Natural killer cell (primary cell): ENCODE data around the gene CTIF. TPM values are rescaled to one million over a fixed set of nuclear protein-coding genes. Genes with fewer than 3 reads are reported as not detected.

Source experiments
- ATAC-seq, 3 donors: fragments of 150-1000 bp in 2 of 3; fragments of 200-7000 bp in 1 of 3; cut with Tn5 transposase; 1 replicate in 1 of 3; 2 replicates in 2 of 3; pipeline ENCODE4 v1.10.0; 2021; ENCODE audit warnings: mild to moderate bottlenecking in 2 of 3, moderate library complexity in 2 of 3
- DNase-seq, 2 donors: peaks; one replicate each; pipeline versions ENCODE4 v3.0.0 to v3.0.0-alpha.2; 2013 to 2021; ENCODE audit warnings: mixed read lengths in 1 of 2
- H3K27ac ChIP-seq: one replicate; pipeline ENCODE4 v1.5.1; 2013; ENCODE audit warnings: mild to moderate bottlenecking, low read length
- H3K27me3 ChIP-seq: one replicate; pipeline ENCODE4 v1.6.1; 2013; ENCODE audit warnings: low read length; ENCODE audit not compliant: control insufficient read depth, insufficient read depth
- H3K36me3 ChIP-seq: one replicate; pipeline ENCODE4 v1.6.1; 2013; ENCODE audit warnings: low read length; ENCODE audit not compliant: control insufficient read depth, insufficient read depth
- H3K4me1 ChIP-seq: one replicate; pipeline ENCODE4 v1.6.1; 2013; ENCODE audit warnings: low read length; ENCODE audit not compliant: control insufficient read depth, insufficient read depth
- H3K4me3 ChIP-seq: one replicate; pipeline ENCODE4 v1.5.1; 2013; ENCODE audit warnings: low read length
- H3K9me3 ChIP-seq: one replicate; pipeline ENCODE4 v1.6.1; 2013; ENCODE audit warnings: low read length; ENCODE audit not compliant: control insufficient read depth, insufficient read depth
- H3K27ac Mint-ChIP-seq, 2 donors: one replicate each; pipeline ENCODE4 v1.8.0; 2022; ENCODE audit warnings: mild to moderate bottlenecking in 2 of 2, mixed read lengths in 2 of 2, moderate library complexity in 1 of 2
- H3K27me3 Mint-ChIP-seq, 2 donors: one replicate each; pipeline ENCODE4 v1.8.0; 2022; ENCODE audit warnings: low read depth in 2 of 2, mixed read lengths in 2 of 2
- H3K36me3 Mint-ChIP-seq: one replicate; pipeline ENCODE4 v1.8.0; 2022; ENCODE audit warnings: mixed read lengths
- H3K4me1 Mint-ChIP-seq, 2 donors: one replicate each; pipeline ENCODE4 v1.8.0; 2022; ENCODE audit warnings: mixed read lengths in 2 of 2
- H3K4me3 Mint-ChIP-seq: one replicate; pipeline ENCODE4 v1.8.0; 2022; ENCODE audit warnings: mild to moderate bottlenecking, moderate library complexity, mixed read lengths
- H3K9me3 Mint-ChIP-seq, 2 donors: one replicate each; pipeline ENCODE4 v1.8.0; 2022; ENCODE audit warnings: mixed read lengths in 2 of 2
- CTCF ChIP-seq: fragments of 200-600 bp; IDR thresholded peaks from one replicate; pipeline ENCODE4 v1.8.0; 2022; ENCODE audit warnings: antibody characterized with exemption
- WGBS: methylation state at CpG from one replicate; pipeline ENCODE4 v1.1.7; 2013; ENCODE audit warnings: missing lambda C conversion rate; ENCODE audit not compliant: insufficient coverage; 5-methylcytosine and 5-hydroxymethylcytosine counted together
- intact Hi-C: fragments of 100-400 bp; cut with micrococcal nuclease; formaldehyde crosslinking; loops from one replicate; pipeline ENCODE4 v1.14.2; 2022
- total RNA-seq, 4 donors: library from RNA; stranded (reverse); fragments of 120-200 nt in 1 of 4; gene quantifications; one replicate each; pipeline versions ENCODE4 v1.2.3 to v1.2.4, GENCODE V29; 2013 to 2022

The CTIF gene
- total RNA-seq, 3 donors from 2014 or later (not counting 1 experiment from before 2014, with no cell fraction given) = 6.9 to 10.2 (median 8.2) TPM

- TF ChIP-seq CTCF = no peak
- Mint-ChIP-seq H3K4me1 (peaks cover 20 to 27% of the 10 kb centered on the region in 2 donors), H3K4me3 (no peak overlapping the region), H3K27ac (peak overlapping the region in 1 of 2 donors; percentile 61), H3K36me3 (no peaks in the 10 kb centered on the region), H3K9me3 (no peaks in the 10 kb centered on the region), H3K27me3 (no peaks in the 10 kb centered on the region)
- Histone ChIP-seq H3K4me3 (no peak overlapping the region), H3K36me3 (no peaks in the 10 kb centered on the region), H3K4me1 (peaks cover 50% of the 10 kb centered on the region), H3K27ac (peak overlapping the region; percentile 61), H3K9me3 (no peaks in the 10 kb centered on the region), H3K27me3 (no peaks in the 10 kb centered on the region)
- WGBS = 93% methylated on average over 11 of the region's 12 CpGs
- DNase-seq (no peak), ATAC-seq (no peak)
- intact Hi-C loops = no loop called here
Observed at GRCh38 chr18:48785736-48786454, 247.1 kb downstream of the CTIF start.

- peaks cover 47% of the 10 kb centered on the region for H3K4me1 ChIP-seq
- Mint-ChIP-seq H3K36me3 (no peaks in the 10 kb centered on the region), H3K9me3 (no peaks in the 10 kb centered on the region), H3K27ac (no peak overlapping the region), H3K4me1 (peaks cover 20 to 29% of the 10 kb centered on the region in 2 donors), H3K4me3 (no peak overlapping the region), H3K27me3 (no peaks in the 10 kb centered on the region)
- H3K36me3 ChIP-seq = no peaks in the 10 kb centered on the region
- no peak for TF ChIP-seq CTCF
- DNase-seq (no peak), ATAC-seq (no peak)
- 98% methylated on average over 9 of the region's 10 CpGs for WGBS
- H3K9me3 ChIP-seq = no peaks in the 10 kb centered on the region
- intact Hi-C loops = no loop called here
- no peaks in the 10 kb centered on the region for H3K27me3 ChIP-seq
- H3K27ac ChIP-seq = no peak overlapping the region
- H3K4me3 ChIP-seq = no peak overlapping the region
Observed at GRCh38 chr18:48786455-48787202, 247.8 kb downstream of the CTIF start.

GRCh38 chr18:48787203-48788151 lies 248.6 kb downstream of the CTIF start:
- H3K4me3 ChIP-seq = no peak overlapping the region
- no peaks in the 10 kb centered on the region for H3K36me3 ChIP-seq
- peaks cover 39% of the 10 kb centered on the region for H3K4me1 ChIP-seq
- WGBS = 97% methylated on average over 11 of the region's 11 CpGs
- no peaks in the 10 kb centered on the region for H3K9me3 ChIP-seq
- intact Hi-C loops = no loop called here
- Mint-ChIP-seq H3K4me3 (no peak overlapping the region), H3K27me3 (no peaks in the 10 kb centered on the region), H3K36me3 (no peaks in the 10 kb centered on the region), H3K4me1 (peaks cover 20 to 37% of the 10 kb centered on the region in 2 donors), H3K9me3 (no peaks in the 10 kb centered on the region), H3K27ac (no peak overlapping the region)
- H3K27me3 ChIP-seq = no peaks in the 10 kb centered on the region
- TF ChIP-seq CTCF = no peak
- ATAC-seq (no peak), DNase-seq (no peak)
- H3K27ac ChIP-seq = no peak overlapping the region
